RWPE2 (cell line): ENCODE data around the gene ERVW-1.

Source experiments
- ATAC-seq: fragments of 200-7000 bp; cut with Tn5 transposase; 3 replicates; pipeline ENCODE4 v1.9.1; 2021; ENCODE audit warnings: low read depth
- DNase-seq: peaks from one replicate; pipeline ENCODE4 v3.0.0-alpha.2; 2020; ENCODE audit warnings: low spot score
- H3K27ac ChIP-seq: fragments of 450-650 bp; 2 replicates; pipeline ENCODE4 v1.5.1; 2017; ENCODE audit warnings: mild to moderate bottlenecking; ENCODE audit not compliant: poor library complexity, severe bottlenecking
- H3K27me3 ChIP-seq: fragments of 250-450 bp; sonication (Bioruptor Pico); 2 replicates; pipeline ENCODE4 v1.5.1; 2021; ENCODE audit warnings: mild to moderate bottlenecking, moderate library complexity; ENCODE audit not compliant: insufficient read depth, poor library complexity, severe bottlenecking
- H3K36me3 ChIP-seq: fragments of 250-450 bp; sonication (Bioruptor Pico); 2 replicates; pipeline ENCODE4 v1.5.1; 2020; ENCODE audit warnings: low read depth, mild to moderate bottlenecking, moderate library complexity
- H3K4me1 ChIP-seq: fragments of 250-450 bp; sonication (Bioruptor Pico); 2 replicates; pipeline ENCODE4 v1.5.1; 2021; ENCODE audit warnings: mild to moderate bottlenecking, moderate library complexity; ENCODE audit not compliant: insufficient read depth, poor library complexity, severe bottlenecking
- H3K4me3 ChIP-seq: fragments of 250-450 bp; sonication (Bioruptor Pico); 2 replicates; pipeline ENCODE4 v1.5.1; 2021; ENCODE audit warnings: mild to moderate bottlenecking, moderate library complexity; ENCODE audit not compliant: severe bottlenecking
- H3K9me3 ChIP-seq: fragments of 250-450 bp; sonication (Bioruptor Pico); 2 replicates; pipeline ENCODE4 v1.5.1; 2021; ENCODE audit warnings: mild to moderate bottlenecking, moderate library complexity; ENCODE audit not compliant: severe bottlenecking
- TF ChIP-seq, protein P1 (sequence below): fragments of 450-650 bp; IDR thresholded peaks from one replicate; pipeline ENCODE4 v1.5.1; 2017; ENCODE audit warnings: mild to moderate bottlenecking, moderate library complexity; ENCODE audit not compliant: poor library complexity, severe bottlenecking

ERVW-1 gene

DNA sequence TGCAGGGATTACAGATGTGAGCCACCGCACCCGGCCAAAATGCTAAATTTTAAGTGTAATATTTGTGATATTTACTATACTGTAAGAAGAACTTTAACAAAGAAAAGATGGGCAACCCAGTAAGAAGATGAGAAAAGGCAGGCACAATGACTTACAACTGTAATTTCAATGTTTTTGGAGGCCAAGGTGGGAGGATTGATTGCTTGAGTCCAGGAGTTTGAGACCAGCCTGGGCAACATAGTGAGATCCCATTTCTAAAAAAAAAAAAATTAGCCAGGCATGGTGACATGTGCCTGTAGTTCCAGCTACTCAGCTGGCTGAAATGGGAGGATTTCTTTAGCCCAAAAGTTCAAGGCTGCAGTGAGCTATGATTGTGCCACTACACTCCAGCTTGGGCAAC, 42.2 kb downstream of the ERVW-1 start:
- Histone ChIP-seq H3K36me3 (no peaks in the 10 kb centered on the region), H3K27me3 (no peaks in the 10 kb centered on the region), H3K4me3 (no peak overlapping the region), H3K27ac (no peak overlapping the region), H3K4me1 (no peaks in the 10 kb centered on the region), H3K9me3 (no peaks in the 10 kb centered on the region)
- TF ChIP-seq, protein P1, sequence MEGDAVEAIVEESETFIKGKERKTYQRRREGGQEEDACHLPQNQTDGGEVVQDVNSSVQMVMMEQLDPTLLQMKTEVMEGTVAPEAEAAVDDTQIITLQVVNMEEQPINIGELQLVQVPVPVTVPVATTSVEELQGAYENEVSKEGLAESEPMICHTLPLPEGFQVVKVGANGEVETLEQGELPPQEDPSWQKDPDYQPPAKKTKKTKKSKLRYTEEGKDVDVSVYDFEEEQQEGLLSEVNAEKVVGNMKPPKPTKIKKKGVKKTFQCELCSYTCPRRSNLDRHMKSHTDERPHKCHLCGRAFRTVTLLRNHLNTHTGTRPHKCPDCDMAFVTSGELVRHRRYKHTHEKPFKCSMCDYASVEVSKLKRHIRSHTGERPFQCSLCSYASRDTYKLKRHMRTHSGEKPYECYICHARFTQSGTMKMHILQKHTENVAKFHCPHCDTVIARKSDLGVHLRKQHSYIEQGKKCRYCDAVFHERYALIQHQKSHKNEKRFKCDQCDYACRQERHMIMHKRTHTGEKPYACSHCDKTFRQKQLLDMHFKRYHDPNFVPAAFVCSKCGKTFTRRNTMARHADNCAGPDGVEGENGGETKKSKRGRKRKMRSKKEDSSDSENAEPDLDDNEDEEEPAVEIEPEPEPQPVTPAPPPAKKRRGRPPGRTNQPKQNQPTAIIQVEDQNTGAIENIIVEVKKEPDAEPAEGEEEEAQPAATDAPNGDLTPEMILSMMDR, result no peak
- no peak for DNase-seq
- no peak for ATAC-seq

- no peak for ATAC-seq
- DNase-seq, result no peak
- TF ChIP-seq, protein P1, result no peak
- Histone ChIP-seq H3K4me1 (no peaks in the 10 kb centered on the region), H3K36me3 (no peaks in the 10 kb centered on the region), H3K27me3 (no peaks in the 10 kb centered on the region), H3K4me3 (no peak overlapping the region), H3K27ac (no peak overlapping the region), H3K9me3 (no peaks in the 10 kb centered on the region)
Measured at GRCh38 chr7:92433019-92433418, 44.7 kb downstream of the ERVW-1 start.

GRCh38 chr7:92432299-92432946, 45.3 kb downstream of the ERVW-1 start:
- Histone ChIP-seq H3K36me3 (no peaks in the 10 kb centered on the region), H3K27ac (no peak overlapping the region), H3K4me3 (no peak overlapping the region), H3K4me1 (no peaks in the 10 kb centered on the region), H3K27me3 (no peaks in the 10 kb centered on the region), H3K9me3 (no peaks in the 10 kb centered on the region)
- ATAC-seq (no peak), DNase-seq (no peak)
- TF ChIP-seq, protein P1, result no peak

DNA sequence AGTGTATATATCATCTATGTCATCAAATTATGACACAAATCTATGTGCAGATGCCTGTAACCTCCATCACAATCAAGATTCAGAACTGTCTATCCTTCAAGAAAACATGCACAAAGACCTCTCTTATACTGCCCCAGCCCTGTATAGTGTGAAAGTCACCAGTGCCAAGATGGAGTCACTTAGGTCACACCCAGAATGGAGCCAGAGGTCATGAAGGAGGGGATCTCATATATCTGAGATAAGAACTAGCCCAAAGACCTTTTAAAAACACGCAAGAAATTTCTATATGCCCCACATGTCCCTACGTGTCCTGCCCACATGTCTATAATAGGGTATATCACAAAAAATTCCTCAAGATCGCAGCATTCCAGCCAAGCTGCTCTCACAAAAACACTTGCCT, 50.6 kb downstream of the ERVW-1 start:
- no peak overlapping the region for H3K4me3 ChIP-seq
- ATAC-seq (no peak), DNase-seq (no peak)
- H3K4me1 ChIP-seq, result no peaks in the 10 kb centered on the region
- no peaks in the 10 kb centered on the region for H3K36me3 ChIP-seq
- no peak overlapping the region for H3K27ac ChIP-seq
- H3K27me3 ChIP-seq, result no peaks in the 10 kb centered on the region
- TF ChIP-seq, protein P1, result no peak
- H3K9me3 ChIP-seq, result no peaks in the 10 kb centered on the region

GRCh38 chr7:92425311-92425947, 52.3 kb downstream of the ERVW-1 start:
- ATAC-seq, result no peak
- TF ChIP-seq, protein P1, result no peak

More at GRCh38 chr7:92425311-92425947, 52.3 kb downstream of the ERVW-1 start:
- Histone ChIP-seq H3K4me1 (no peaks in the 10 kb centered on the region), H3K36me3 (no peaks in the 10 kb centered on the region), H3K27me3 (no peaks in the 10 kb centered on the region), H3K27ac (no peak overlapping the region), H3K4me3 (no peak overlapping the region), H3K9me3 (no peaks in the 10 kb centered on the region)
- DNase-seq, result no peak
